Endometrial microvascular endothelial cells (primary cell): Measurements from ENCODE around the gene COX10. TPM values are rescaled to one million over a fixed set of nuclear protein-coding genes. Genes with fewer than 3 reads are reported as not detected.
"Not testable (repeated sequence)": the region's sequence is repeated elsewhere in the genome, so short reads cannot be mapped to it uniquely, and the experiment has no call there.

Source experiments
- in situ Hi-C: cut with HindIII; loops from 2 replicates; pipeline ENCODE4 v1.10.0; 2017; ENCODE audit warnings: low sequenced_read_pairs, low pct_unique_long_range_greater_than_20kb; ENCODE audit errors: inconsistent ontology term
- total RNA-seq: library from RNA; depleted of rRNA; stranded (reverse); fragments of >200 nt; gene quantifications from one replicate; pipeline ENCODE4 v1.2.3, GENCODE V29; 2015; ENCODE audit errors: inconsistent ontology term

COX10 gene
- total RNA-seq, 1 donor from 2014 or later: 24.6 TPM

- in situ Hi-C loops: no loop called here
Observed at GRCh38 chr17:14225254-14225980, 156.1 kb downstream of the COX10 start.

DNA sequence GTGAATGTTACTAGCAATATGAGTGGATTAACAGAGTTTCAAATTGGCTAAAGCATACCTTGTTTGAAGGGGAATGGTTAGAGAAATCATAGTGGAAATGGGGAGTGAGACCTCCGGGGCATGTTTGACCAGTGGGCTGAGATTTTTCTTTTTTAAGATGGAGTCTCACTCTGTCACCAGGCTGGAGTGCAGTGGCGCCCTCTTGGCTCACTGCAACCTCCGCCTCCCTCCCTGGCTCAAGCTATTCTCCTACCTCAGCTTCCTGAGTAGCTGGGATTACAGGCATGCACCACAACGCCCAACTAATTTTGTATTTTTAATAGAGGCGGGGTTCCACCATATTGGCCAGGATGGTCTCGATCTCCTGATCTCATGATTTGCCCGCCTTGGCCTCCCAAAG lies 157.7 kb downstream of the COX10 start:
- in situ Hi-C loops: no loop called here

DNA sequence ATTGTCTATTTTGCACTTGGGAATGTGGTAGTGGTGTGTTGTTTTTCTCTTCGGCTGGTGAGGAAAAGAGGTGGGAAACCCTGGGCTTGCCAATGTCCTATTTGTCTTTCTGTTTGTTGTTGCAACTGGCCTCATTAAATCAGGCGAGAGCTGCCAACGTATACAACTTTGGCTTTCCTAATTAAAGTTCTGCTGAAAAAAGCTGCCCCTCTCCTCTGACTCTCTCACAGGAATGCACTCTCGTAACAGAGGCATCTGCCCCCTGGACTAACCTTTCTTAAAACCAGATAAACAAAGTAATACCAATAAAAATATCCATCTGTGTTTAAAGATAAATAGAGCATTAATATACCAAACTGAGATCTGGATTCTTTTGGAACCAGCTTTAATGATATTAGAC lies 159.6 kb downstream of the COX10 start:
- in situ Hi-C loops: no loop called here

DNA sequence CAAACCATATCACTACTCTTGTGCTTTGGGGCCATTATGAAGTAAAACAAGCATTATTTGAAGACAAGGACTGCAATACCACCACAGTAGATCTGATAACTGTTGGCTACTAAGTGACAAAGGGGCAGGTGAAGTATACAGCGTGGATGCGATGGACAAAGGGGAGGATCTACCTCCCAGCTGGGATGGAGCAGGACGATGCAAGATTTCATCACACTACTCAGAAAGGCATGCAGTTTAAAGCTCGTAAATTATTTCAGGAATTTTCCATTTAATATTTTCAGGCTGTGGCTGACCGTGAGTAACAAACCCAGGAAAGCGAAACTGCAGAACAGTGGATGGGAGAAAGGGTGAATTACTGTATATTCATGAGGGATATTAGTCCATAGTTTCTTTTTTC lies 161.9 kb downstream of the COX10 start:
- in situ Hi-C loops: not testable (repeated sequence)

DNA sequence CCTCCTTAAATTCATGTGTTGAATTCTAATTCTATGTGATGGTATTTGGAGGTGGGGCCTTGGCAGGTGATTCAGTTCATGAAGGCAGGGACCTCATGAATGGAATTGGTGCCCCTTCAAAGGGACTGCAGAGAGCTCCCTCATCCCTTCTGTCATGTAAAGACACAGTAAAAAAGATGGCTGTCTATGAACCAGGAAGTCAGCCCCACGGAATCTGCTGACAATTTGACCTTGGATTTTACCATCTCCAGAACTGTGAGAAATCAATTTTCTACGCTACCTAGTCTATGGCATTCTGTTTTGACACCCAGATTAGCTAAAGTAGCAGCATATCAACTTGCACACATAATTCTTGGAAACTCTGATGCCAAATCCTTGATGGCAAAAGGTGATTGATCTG lies 165.7 kb downstream of the COX10 start:
- in situ Hi-C loops: not testable (repeated sequence)

- in situ Hi-C loops: not testable (repeated sequence)
Observed at GRCh38 chr17:14236032-14236431, 166.7 kb downstream of the COX10 start.

DNA sequence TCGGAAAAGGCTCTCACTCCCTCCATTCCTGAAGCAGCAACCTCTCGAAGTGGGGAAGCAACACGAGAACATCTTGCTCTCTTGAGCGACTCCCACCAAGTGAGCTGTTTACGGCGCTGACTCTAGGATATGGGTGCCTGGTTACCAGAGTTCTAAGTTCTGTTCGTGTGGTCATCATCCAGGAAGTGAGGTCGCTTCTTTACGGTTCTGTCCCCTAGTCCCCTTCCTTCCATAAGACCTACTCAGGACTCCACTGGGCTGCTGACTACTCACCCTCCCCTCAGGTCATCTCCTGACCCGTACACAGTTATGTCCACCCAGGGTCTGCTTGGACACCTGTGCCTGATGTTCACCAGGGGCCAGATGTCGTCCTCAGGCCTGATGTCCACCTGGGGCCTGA lies 167.5 kb downstream of the COX10 start, which contains the start of gene CDRT15:
TSS of gene CDRT15 (minus strand) at position 101 of the 400 bp plus-strand sequence. CDS start at position 72, 29 bp downstream.
- in situ Hi-C loops: not testable (repeated sequence)

DNA sequence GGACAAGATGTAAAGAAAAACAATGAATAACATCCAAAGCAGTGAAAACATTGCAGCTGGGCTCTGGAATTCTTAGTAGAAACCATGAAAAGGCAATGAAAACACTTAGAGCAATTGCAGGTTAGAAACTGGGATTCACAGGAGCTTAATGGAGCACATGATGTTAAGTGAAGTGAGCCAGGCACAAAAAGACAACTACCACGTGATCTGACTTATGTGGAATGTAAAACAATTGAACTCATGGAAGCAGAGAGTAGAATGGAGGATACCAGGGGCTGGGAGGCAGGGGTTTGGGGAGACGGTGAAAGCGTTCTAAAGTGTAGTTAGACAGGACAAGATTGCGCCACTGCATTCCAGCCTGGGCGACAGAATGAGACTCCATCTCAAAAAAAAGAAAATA lies 170.0 kb downstream of the COX10 start:
- in situ Hi-C loops: not testable (repeated sequence)

DNA sequence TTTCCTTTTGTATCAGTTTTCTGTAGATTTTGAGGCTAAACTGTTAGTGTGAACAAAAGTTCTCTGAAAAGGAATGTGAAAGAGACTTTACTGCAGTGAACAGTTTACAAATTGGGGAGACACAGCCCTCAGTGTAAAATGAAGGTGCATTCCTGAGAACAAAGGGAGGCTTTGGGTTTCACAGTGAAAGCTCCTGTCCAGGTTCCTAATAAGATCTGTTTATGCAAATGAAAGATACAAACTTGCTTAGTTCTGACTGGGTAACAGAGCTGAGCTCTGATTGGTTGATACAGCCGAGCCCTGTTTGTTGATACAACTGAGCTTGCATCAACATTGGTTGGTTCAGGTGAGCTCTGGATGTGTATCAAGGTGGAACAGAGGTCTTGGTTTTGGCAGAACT lies 175.7 kb downstream of the COX10 start:
- in situ Hi-C loops: no loop called here

DNA sequence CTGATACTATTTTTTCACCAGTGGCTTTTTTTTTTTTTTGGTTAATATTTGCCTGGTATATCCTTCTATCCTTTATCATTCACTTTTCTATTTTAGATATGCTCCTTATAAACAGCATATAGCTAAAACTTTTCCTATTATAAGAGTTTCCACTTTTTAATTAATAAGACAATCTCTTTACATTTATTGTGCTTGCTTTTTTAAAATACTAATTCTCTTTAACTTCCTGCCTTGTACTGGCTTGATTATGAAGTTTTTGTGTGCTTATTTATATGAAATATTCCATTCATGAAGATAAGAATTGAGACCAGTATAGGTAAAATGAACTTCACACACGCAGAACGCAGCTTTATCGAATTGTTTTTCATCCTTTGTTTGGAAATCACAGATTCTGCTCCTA lies 176.3 kb downstream of the COX10 start:
- in situ Hi-C loops: no loop called here

Other genes with a start within 250 kb of the COX10 start
- gene CDRT15, start 167.4 kb downstream of the COX10 start, total RNA-seq: not detected
- 2.4 TPM for gene HS3ST3B1, start 231.6 kb downstream of the COX10 start, total RNA-seq